ENCODE results near the gene NXPH3. TPM values are rescaled to one million over a fixed set of nuclear protein-coding genes. Genes with fewer than 3 reads are reported as not detected.

NXPH3 gene
- total RNA-seq, 1 donor from 2014 or later: not detected

- DNase-seq (ENCODE audit: low read depth): no peak
- Histone ChIP-seq H3K4me3 (ENCODE audit: low read depth, low read length) (no peak overlapping the region), H3K27me3 (ENCODE audit: control insufficient read depth, insufficient read depth, low read length) (peaks cover 28% of the 10 kb centered on the region), H3K36me3 (ENCODE audit: control insufficient read depth, insufficient read depth, low read length) (no peaks in the 10 kb centered on the region)
- no peak for TF ChIP-seq CTCF (IDR thresholded peaks at IDR 0.05; ENCODE audit: insufficient read depth, low read length, poor library complexity, severe bottlenecking)
Observed at GRCh38 chr17:49580055-49580721, 4.5 kb downstream of the NXPH3 start.

- Histone ChIP-seq H3K27me3 (ENCODE audit: control insufficient read depth, insufficient read depth, low read length) (peaks cover 22% of the 10 kb centered on the region), H3K36me3 (ENCODE audit: control insufficient read depth, insufficient read depth, low read length) (no peaks in the 10 kb centered on the region), H3K4me3 (ENCODE audit: low read depth, low read length) (no peak overlapping the region)
- no peak for TF ChIP-seq CTCF (IDR thresholded peaks at IDR 0.05; ENCODE audit: insufficient read depth, low read length, poor library complexity, severe bottlenecking)
- DNase-seq (ENCODE audit: low read depth): no peak
Observed at GRCh38 chr17:49580981-49581647, 5.4 kb downstream of the NXPH3 start.

GRCh38 chr17:49581648-49581998 lies 6.0 kb downstream of the NXPH3 start:
- Histone ChIP-seq H3K4me3 (ENCODE audit: low read depth, low read length) (no peak overlapping the region), H3K27me3 (ENCODE audit: control insufficient read depth, insufficient read depth, low read length) (peaks cover 18% of the 10 kb centered on the region), H3K36me3 (ENCODE audit: control insufficient read depth, insufficient read depth, low read length) (no peaks in the 10 kb centered on the region)
- DNase-seq (ENCODE audit: low read depth): no peak
- TF ChIP-seq CTCF (IDR thresholded peaks at IDR 0.05; ENCODE audit: insufficient read depth, low read length, poor library complexity, severe bottlenecking): no peak

GRCh38 chr17:49582055-49582722 lies 6.5 kb downstream of the NXPH3 start:
- Histone ChIP-seq H3K36me3 (ENCODE audit: control insufficient read depth, insufficient read depth, low read length) (no peaks in the 10 kb centered on the region), H3K27me3 (ENCODE audit: control insufficient read depth, insufficient read depth, low read length) (peaks cover 12% of the 10 kb centered on the region), H3K4me3 (ENCODE audit: low read depth, low read length) (no peak overlapping the region)
- no peak for TF ChIP-seq CTCF (IDR thresholded peaks at IDR 0.05; ENCODE audit: insufficient read depth, low read length, poor library complexity, severe bottlenecking)
- no peak for DNase-seq (ENCODE audit: low read depth)

GRCh38 chr17:49582789-49583188 lies 7.1 kb downstream of the NXPH3 start:
- Histone ChIP-seq H3K4me3 (ENCODE audit: low read depth, low read length) (no peak overlapping the region), H3K27me3 (ENCODE audit: control insufficient read depth, insufficient read depth, low read length) (peaks cover 7% of the 10 kb centered on the region), H3K36me3 (ENCODE audit: control insufficient read depth, insufficient read depth, low read length) (no peaks in the 10 kb centered on the region)
- TF ChIP-seq CTCF (IDR thresholded peaks at IDR 0.05; ENCODE audit: insufficient read depth, low read length, poor library complexity, severe bottlenecking): no peak
- DNase-seq (ENCODE audit: low read depth): no peak
